B cell (primary cell): ENCODE results near the gene PMP22.

ENCODE experiments used
- EZH2 ChIP-seq: IDR thresholded peaks from 2 replicates; pipeline ENCODE4 v1.6.1; 2012; ENCODE audit warnings: borderline replicate concordance, low read depth, mild to moderate bottlenecking, moderate library complexity, low read length; ENCODE audit not compliant: insufficient read depth, poor library complexity, severe bottlenecking
- TF ChIP-seq, protein P1 (sequence below): fragments of 200-600 bp; IDR thresholded peaks from one replicate; pipeline ENCODE4 v1.8.0; 2022; ENCODE audit warnings: antibody characterized with exemption, mild to moderate bottlenecking

DNA sequence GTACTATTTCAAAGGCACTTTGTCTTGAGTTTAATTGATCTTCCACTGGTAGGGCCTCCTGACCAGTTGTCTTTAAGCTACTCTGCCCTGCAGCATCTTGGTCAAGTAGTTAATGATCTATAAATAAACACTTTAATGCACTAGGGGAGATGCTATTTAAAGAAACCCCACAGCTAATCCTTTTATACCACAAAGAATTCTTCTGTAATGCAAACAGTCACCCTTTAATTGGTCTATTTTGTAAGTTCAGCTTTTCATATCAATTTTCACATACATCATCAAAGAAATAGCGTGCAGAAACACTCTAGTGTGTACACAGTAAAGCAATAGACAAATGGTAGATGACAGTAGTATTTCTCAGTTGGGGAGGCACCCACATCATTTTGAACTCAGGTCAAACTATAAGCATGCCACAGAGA lies 70.3 kb downstream of the PMP22 start:
- TF ChIP-seq, protein P1, sequence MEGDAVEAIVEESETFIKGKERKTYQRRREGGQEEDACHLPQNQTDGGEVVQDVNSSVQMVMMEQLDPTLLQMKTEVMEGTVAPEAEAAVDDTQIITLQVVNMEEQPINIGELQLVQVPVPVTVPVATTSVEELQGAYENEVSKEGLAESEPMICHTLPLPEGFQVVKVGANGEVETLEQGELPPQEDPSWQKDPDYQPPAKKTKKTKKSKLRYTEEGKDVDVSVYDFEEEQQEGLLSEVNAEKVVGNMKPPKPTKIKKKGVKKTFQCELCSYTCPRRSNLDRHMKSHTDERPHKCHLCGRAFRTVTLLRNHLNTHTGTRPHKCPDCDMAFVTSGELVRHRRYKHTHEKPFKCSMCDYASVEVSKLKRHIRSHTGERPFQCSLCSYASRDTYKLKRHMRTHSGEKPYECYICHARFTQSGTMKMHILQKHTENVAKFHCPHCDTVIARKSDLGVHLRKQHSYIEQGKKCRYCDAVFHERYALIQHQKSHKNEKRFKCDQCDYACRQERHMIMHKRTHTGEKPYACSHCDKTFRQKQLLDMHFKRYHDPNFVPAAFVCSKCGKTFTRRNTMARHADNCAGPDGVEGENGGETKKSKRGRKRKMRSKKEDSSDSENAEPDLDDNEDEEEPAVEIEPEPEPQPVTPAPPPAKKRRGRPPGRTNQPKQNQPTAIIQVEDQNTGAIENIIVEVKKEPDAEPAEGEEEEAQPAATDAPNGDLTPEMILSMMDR, result no peak
- TF ChIP-seq EZH2, result no peak
